Loucy (cell line): ENCODE data around the gene ZNF79.
A peak's percentile ranks its signal among the peaks of the same experiment; 100 is the strongest.

Source experiments
- EZH2phosphoT487 ChIP-seq: fragments of 200-600 bp; IDR thresholded peaks from 2 replicates; pipeline ENCODE4 v1.6.1; 2018; ENCODE audit warnings: antibody characterized with exemption, mild to moderate bottlenecking, moderate library complexity, borderline replicate concordance
- TF ChIP-seq, protein P1 (sequence below): fragments of 200-600 bp; sonication (generic); conservative IDR thresholded peaks from 2 replicates; pipeline ENCODE4 v1.5.1; 2014; ENCODE audit warnings: mild to moderate bottlenecking, antibody characterized with exemption, low read length

GRCh38 chr9:127489471-127490115 lies 65.4 kb downstream of the ZNF79 start:
- TF ChIP-seq, protein P1, sequence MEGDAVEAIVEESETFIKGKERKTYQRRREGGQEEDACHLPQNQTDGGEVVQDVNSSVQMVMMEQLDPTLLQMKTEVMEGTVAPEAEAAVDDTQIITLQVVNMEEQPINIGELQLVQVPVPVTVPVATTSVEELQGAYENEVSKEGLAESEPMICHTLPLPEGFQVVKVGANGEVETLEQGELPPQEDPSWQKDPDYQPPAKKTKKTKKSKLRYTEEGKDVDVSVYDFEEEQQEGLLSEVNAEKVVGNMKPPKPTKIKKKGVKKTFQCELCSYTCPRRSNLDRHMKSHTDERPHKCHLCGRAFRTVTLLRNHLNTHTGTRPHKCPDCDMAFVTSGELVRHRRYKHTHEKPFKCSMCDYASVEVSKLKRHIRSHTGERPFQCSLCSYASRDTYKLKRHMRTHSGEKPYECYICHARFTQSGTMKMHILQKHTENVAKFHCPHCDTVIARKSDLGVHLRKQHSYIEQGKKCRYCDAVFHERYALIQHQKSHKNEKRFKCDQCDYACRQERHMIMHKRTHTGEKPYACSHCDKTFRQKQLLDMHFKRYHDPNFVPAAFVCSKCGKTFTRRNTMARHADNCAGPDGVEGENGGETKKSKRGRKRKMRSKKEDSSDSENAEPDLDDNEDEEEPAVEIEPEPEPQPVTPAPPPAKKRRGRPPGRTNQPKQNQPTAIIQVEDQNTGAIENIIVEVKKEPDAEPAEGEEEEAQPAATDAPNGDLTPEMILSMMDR: 0 out of 2 replicates have a peak, but pooled peaks have one; percentile 18
- TF ChIP-seq EZH2phosphoT487: no peak
